Measurements from ENCODE around the gene HPSE2.
"Not testable (repeated sequence)": the region's sequence is repeated elsewhere in the genome, so short reads cannot be mapped to it uniquely, and the experiment has no call there.

Gene HPSE2

DNA sequence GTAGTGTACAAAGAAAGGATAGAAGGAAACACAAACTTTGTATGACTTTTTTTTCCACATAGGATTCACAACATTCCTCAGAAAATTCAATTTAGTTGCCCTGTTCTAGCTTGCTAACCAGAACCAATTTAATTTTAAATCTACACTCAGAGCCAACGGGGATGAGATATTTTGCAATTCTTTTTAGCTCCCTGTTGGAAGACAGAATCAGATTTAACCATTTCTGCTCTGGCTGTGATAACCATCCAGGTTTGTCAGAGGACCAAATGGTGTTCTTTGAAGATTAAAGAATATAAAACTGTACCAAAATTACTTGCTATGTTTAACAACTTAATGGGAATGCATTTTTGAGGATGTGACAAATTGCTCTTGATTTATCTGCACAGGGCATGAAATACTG lies 319.7 kb downstream of the HPSE2 start:
- TF ChIP-seq, protein P1, sequence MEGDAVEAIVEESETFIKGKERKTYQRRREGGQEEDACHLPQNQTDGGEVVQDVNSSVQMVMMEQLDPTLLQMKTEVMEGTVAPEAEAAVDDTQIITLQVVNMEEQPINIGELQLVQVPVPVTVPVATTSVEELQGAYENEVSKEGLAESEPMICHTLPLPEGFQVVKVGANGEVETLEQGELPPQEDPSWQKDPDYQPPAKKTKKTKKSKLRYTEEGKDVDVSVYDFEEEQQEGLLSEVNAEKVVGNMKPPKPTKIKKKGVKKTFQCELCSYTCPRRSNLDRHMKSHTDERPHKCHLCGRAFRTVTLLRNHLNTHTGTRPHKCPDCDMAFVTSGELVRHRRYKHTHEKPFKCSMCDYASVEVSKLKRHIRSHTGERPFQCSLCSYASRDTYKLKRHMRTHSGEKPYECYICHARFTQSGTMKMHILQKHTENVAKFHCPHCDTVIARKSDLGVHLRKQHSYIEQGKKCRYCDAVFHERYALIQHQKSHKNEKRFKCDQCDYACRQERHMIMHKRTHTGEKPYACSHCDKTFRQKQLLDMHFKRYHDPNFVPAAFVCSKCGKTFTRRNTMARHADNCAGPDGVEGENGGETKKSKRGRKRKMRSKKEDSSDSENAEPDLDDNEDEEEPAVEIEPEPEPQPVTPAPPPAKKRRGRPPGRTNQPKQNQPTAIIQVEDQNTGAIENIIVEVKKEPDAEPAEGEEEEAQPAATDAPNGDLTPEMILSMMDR (IDR thresholded peaks at IDR 0.05; ENCODE audit: control insufficient read depth, extremely low read depth, insufficient read depth), result no peak
- H3K4me3 ChIP-seq (ENCODE audit: low read depth, low read length), result no peak overlapping the region
- no peak for DNase-seq (ENCODE audit: low read depth)

DNA sequence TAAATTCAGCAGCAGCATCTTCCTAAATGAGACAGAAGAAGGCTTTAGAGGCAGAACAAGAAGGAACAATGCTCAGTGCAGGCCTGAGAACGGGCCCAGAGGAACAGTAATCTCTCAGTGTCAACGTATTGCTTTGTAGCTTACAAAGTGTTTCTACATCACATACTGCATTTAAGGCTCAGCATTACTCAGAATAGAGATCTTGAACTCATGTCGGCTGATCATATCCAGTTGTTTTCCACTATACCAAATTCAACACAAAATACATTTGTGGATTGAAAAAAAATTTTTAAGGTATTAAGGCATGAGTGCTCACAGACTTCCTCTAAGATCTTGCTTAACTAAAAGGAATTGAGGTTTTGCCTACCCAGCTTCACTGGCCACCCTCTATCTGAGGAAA lies 325.1 kb downstream of the HPSE2 start:
- DNase-seq (ENCODE audit: low read depth), result no peak
- H3K4me3 ChIP-seq (ENCODE audit: low read depth, low read length), result no peak overlapping the region
- TF ChIP-seq, protein P1 (IDR thresholded peaks at IDR 0.05; ENCODE audit: control insufficient read depth, extremely low read depth, insufficient read depth), result no peak

DNA sequence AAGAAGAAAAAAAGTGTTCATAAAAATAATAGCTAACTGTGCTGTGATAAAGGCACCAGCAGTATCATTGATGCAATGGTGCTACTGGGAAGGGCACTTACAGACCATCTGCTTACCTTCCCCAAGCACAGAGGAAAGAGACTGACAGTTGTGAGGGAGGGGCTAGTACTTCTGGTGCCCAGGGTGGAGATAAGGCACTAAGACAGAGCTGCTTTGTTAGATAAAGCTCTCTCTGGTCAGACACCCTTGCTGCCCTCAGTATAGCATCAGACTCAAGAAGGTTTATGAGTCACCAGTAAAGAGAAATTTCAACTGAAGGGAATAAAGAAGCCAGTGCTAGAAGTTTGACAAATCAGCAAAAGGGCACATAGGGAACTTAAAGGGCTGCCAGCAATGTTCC lies 325.6 kb downstream of the HPSE2 start:
- TF ChIP-seq, protein P1 (IDR thresholded peaks at IDR 0.05; ENCODE audit: control insufficient read depth, extremely low read depth, insufficient read depth), result no peak
- no peak overlapping the region for H3K4me3 ChIP-seq (ENCODE audit: low read depth, low read length)
- no peak for DNase-seq (ENCODE audit: low read depth)

- TF ChIP-seq, protein P1 (IDR thresholded peaks at IDR 0.05; ENCODE audit: control insufficient read depth, extremely low read depth, insufficient read depth), result no peak
- DNase-seq (ENCODE audit: low read depth), result no peak
- H3K4me3 ChIP-seq (ENCODE audit: low read depth, low read length), result no peak overlapping the region
These were observed 326.8 kb downstream of the HPSE2 start for GRCh38 chr10:98908868-98909267.

GRCh38 chr10:98908247-98908646 lies 327.4 kb downstream of the HPSE2 start:
- not testable (repeated sequence) for H3K4me3 ChIP-seq (ENCODE audit: low read depth, low read length); DNase-seq (ENCODE audit: low read depth)

DNA sequence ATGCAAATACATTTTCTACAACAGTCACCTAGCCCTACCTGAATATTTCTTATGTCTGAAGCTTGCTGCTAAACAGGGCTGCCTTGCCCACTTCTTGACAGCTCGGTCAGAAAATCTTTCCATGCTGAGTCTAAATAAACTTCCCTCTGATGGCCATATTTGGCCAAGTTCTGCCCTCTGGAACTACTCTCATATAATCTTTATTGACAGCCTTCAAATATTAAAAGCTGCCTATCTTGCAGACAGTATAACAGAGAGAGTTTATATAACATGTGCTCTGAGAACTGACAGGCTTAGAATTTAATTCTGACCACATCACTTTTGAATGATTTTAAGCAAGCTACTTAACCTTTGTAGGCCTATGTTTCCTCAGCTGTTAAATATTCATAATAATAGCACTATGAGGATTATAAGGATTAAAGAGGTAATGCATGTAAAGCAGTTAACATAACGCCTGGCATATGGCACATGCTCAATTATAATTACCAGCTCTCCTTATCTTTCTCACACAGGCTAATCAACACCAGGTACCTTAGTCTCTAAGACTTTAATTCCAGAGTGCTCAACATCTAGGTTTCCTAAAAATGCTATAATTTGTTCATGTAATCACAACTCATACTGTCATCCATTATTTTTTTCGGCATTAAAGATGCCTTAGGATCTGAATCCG lies 334.1 kb downstream of the HPSE2 start:
- no peak for DNase-seq (ENCODE audit: low read depth)
- H3K4me3 ChIP-seq (ENCODE audit: low read depth, low read length), result no peak overlapping the region
- TF ChIP-seq, protein P1 (IDR thresholded peaks at IDR 0.05; ENCODE audit: control insufficient read depth, extremely low read depth, insufficient read depth), result no peak

DNA sequence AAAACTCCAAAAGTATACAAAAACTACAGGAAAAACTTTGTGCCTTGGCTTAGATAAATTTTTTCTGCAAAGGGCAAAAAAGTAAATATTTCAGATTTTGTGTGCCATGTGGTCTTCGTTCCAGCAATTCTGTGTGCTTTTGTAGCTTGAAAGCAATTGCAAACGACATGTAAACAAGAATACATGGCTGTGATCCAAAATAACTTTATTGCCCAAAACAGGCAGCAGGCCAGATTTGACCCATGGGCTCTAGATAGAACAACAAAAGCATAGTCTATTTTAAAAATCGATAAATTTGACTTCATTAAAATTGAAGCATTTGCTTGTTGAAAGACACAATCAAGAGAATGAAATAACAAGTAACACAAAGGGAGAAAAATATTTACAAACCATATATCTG lies 336.6 kb downstream of the HPSE2 start:
- H3K4me3 ChIP-seq (ENCODE audit: low read depth, low read length), result no peak overlapping the region
- peak; percentile 41 for DNase-seq (ENCODE audit: low read depth)
- TF ChIP-seq, protein P1 (IDR thresholded peaks at IDR 0.05; ENCODE audit: control insufficient read depth, extremely low read depth, insufficient read depth), result no peak
